Liver (tissue), 9 donors: ENCODE measurements around the gene STRA6. TPM values are rescaled to one million over a fixed set of nuclear protein-coding genes. Genes with fewer than 3 reads are reported as not detected.
A peak's percentile ranks its signal among the peaks of the same experiment; 100 is the strongest.

Source experiments
- DNase-seq: peaks from one replicate; pipeline ENCODE4 v3.0.0-alpha.2; 2017; ENCODE audit warnings: low spot score
- H3K27ac ChIP-seq, 2 donors: one replicate each; pipeline ENCODE4 v1.7.0; 2013; ENCODE audit warnings: inconsistent platforms in 2 of 2, low read length in 2 of 2, control low read depth in 1 of 2, low read depth in 1 of 2, mild to moderate bottlenecking in 1 of 2
- H3K27me3 ChIP-seq, 4 donors: one replicate each; pipeline versions ENCODE4 v1.6.1 to v1.7.0; 2013; ENCODE audit warnings: low read length in 3 of 4, inconsistent platforms in 1 of 4, mild to moderate bottlenecking in 1 of 4, moderate library complexity in 1 of 4; ENCODE audit not compliant: control insufficient read depth in 4 of 4, insufficient read depth in 4 of 4
- H3K36me3 ChIP-seq, 4 donors: one replicate each; pipeline versions ENCODE4 v1.6.1 to v1.7.0; 2013; ENCODE audit warnings: low read length in 3 of 4, mild to moderate bottlenecking in 3 of 4, low read depth in 1 of 4, moderate library complexity in 1 of 4; ENCODE audit not compliant: control insufficient read depth in 4 of 4, insufficient read depth in 3 of 4
- H3K4me1 ChIP-seq, 4 donors: one replicate each; pipeline versions ENCODE4 v1.6.1 to v1.7.0; 2013; ENCODE audit warnings: low read length in 3 of 4, mild to moderate bottlenecking in 3 of 4, moderate library complexity in 1 of 4; ENCODE audit not compliant: control insufficient read depth in 4 of 4, insufficient read depth in 4 of 4
- H3K4me3 ChIP-seq, 3 donors: one replicate each; pipeline versions ENCODE4 v1.6.1 to v1.7.0; 2013; ENCODE audit warnings: low read length in 3 of 3, control low read depth in 1 of 3, low read depth in 1 of 3, mild to moderate bottlenecking in 1 of 3
- H3K9ac ChIP-seq, 2 donors: one replicate each; pipeline ENCODE4 v1.7.0; 2013; ENCODE audit warnings: low read length in 2 of 2, mild to moderate bottlenecking in 2 of 2, moderate library complexity in 2 of 2, control low read depth in 1 of 2, low read depth in 1 of 2
- H3K9me3 ChIP-seq, 4 donors: one replicate each; pipeline versions ENCODE4 v1.6.1 to v1.7.0; 2013; ENCODE audit warnings: low read length in 3 of 4; ENCODE audit not compliant: control insufficient read depth in 4 of 4
- EGR1 ChIP-seq, 2 donors: IDR thresholded peaks; 2 replicates each; pipeline ENCODE4 v1.6.1; 2016 to 2018; ENCODE audit warnings: antibody characterized with exemption in 2 of 2, low read depth in 2 of 2
- FOXA1 ChIP-seq: IDR thresholded peaks from 2 replicates; pipeline ENCODE4 v1.6.1; 2016; ENCODE audit warnings: antibody characterized with exemption
- FOXA2 ChIP-seq: IDR thresholded peaks from 2 replicates; pipeline ENCODE4 v1.6.1; 2016; ENCODE audit warnings: antibody characterized with exemption
- GABPA ChIP-seq, 2 donors: IDR thresholded peaks in 1 of 2; conservative IDR thresholded peaks in 1 of 2; 2 replicates each; pipeline ENCODE4 v1.6.1; 2016; ENCODE audit warnings: antibody characterized with exemption in 2 of 2, mild to moderate bottlenecking in 1 of 2, moderate library complexity in 1 of 2
- HNF4A ChIP-seq, 2 donors: conservative IDR thresholded peaks; 2 replicates each; pipeline ENCODE4 v1.6.1; 2016; ENCODE audit warnings: antibody characterized with exemption in 2 of 2, mild to moderate bottlenecking in 2 of 2
- HNF4G ChIP-seq: IDR thresholded peaks from 2 replicates; pipeline ENCODE4 v1.6.1; 2016; ENCODE audit warnings: antibody characterized with exemption
- JUND ChIP-seq, 2 donors: IDR thresholded peaks; 2 replicates each; pipeline ENCODE4 v1.6.1; 2016; ENCODE audit warnings: antibody characterized with exemption in 2 of 2
- NR2F2 ChIP-seq: IDR thresholded peaks from 2 replicates; pipeline ENCODE4 v1.6.1; 2016; ENCODE audit warnings: antibody characterized with exemption
- RAD21 ChIP-seq, 2 donors: IDR thresholded peaks; 2 replicates each; pipeline ENCODE4 v1.6.1; 2016; ENCODE audit warnings: antibody characterized with exemption in 2 of 2, mild to moderate bottlenecking in 2 of 2
- RXRA ChIP-seq, 2 donors: IDR thresholded peaks; 2 replicates each; pipeline ENCODE4 v1.6.1; 2017 to 2018; ENCODE audit warnings: antibody characterized with exemption in 2 of 2, mild to moderate bottlenecking in 1 of 2
- SP1 ChIP-seq: IDR thresholded peaks from 2 replicates; pipeline ENCODE4 v1.6.1; 2018; ENCODE audit warnings: antibody characterized with exemption, mild to moderate bottlenecking
- TAF1 ChIP-seq: conservative IDR thresholded peaks from 2 replicates; pipeline ENCODE4 v1.6.1; 2016; ENCODE audit warnings: antibody characterized with exemption, mild to moderate bottlenecking
- YY1 ChIP-seq: IDR thresholded peaks from 2 replicates; pipeline ENCODE4 v1.6.1; 2016; ENCODE audit warnings: antibody characterized with exemption, mild to moderate bottlenecking
- WGBS: extraction: QIAGEN DNeasy Blood & Tissue Kit; methylation state at CpG from one replicate; pipeline ENCODE4 v1.1.7; 2013; 5-methylcytosine and 5-hydroxymethylcytosine counted together
- polyA plus RNA-seq, 2 donors: library from polyadenylated mRNA; stranded (reverse) in 1 of 2; unstranded in 1 of 2; fragments of 200-250 nt in 1 of 2; fragments of >200 nt in 1 of 2; fragmentation: Nextera tagmentation in 1 of 2; extraction: Ambion mirVana in 1 of 2; gene quantifications; one replicate each; pipeline versions ENCODE4 v1.2.1 to v1.2.3, GENCODE V29; 2013 to 2015
- total RNA-seq, 2 donors: library from RNA; depleted of rRNA; stranded (reverse); fragments of >200 nt; gene quantifications; one replicate each; pipeline ENCODE4 v1.2.3, GENCODE V29; 2014
- TF ChIP-seq, protein P1 (sequence below): IDR thresholded peaks from 2 replicates; pipeline ENCODE4 v1.6.1; 2016; ENCODE audit warnings: antibody characterized with exemption
- TF ChIP-seq, protein P2 (sequence below): IDR thresholded peaks from 2 replicates; pipeline ENCODE4 v1.6.1; 2016; ENCODE audit warnings: antibody characterized with exemption, mild to moderate bottlenecking
- TF ChIP-seq, protein P3 (sequence below): IDR thresholded peaks from 2 replicates; pipeline ENCODE4 v1.6.1; 2016; ENCODE audit warnings: antibody characterized with exemption
- TF ChIP-seq, protein P4 (sequence below): IDR thresholded peaks from 2 replicates; pipeline ENCODE4 v1.6.1; 2016; ENCODE audit warnings: antibody characterized with exemption
- TF ChIP-seq, protein P5 (sequence below): fragments of 150-350 bp; IDR thresholded peaks from 2 replicates; pipeline ENCODE4 v1.5.1; 2017; ENCODE audit warnings: improper control_type of control experiment, low read depth, low read length; ENCODE audit not compliant: missing input control
- donor health status: healthy.
- donor health status: healthy.
- donor health status: healthy.
- donor health status: healthy.
- donor health status: healthy.

The STRA6 gene
- total and polyA plus RNA-seq, 4 donors, result 3.1 TPM; not detected in 3

DNA sequence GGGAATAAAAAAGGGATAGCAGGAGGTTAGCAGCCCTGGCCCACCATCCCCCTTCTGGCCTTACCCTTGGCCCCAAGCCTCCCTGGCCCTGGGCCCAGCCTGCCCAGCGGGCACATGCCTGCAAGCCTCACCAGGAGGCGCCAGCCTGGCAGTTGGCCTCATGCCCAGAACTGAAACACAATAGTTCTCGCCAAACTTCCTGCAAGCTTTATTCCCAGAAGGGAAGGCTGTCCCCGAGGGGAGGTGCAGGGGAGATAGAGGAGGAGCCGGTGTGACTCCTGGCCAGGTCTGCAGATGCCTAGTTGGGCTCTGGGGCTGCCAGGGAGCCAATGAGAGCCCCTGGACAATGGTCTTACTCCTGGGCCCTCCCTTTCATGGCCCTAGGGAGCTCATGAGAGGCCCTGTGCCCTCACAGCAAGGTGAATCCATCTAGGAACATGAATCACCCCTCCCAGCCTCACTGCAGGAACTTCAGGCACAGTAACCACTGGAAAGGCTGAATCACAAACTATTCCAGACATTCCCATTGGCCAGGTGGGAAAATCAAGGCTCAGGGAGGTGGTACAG lies 37.5 kb upstream of the STRA6 start:
- Histone ChIP-seq H3K4me3 (no peak overlapping the region), H3K9ac (no peak overlapping the region), H3K9me3 (no peaks in the 10 kb centered on the region), H3K27me3 (peaks cover 0 to 3% (median 0%) of the 10 kb centered on the region in 4 donors), H3K36me3 (no peaks in the 10 kb centered on the region), H3K27ac (no peak overlapping the region), H3K4me1 (peaks cover 0 to 8% (median 5%) of the 10 kb centered on the region in 4 donors)
- no peak for TF ChIP-seq FOXA2
- TF ChIP-seq, protein P1, sequence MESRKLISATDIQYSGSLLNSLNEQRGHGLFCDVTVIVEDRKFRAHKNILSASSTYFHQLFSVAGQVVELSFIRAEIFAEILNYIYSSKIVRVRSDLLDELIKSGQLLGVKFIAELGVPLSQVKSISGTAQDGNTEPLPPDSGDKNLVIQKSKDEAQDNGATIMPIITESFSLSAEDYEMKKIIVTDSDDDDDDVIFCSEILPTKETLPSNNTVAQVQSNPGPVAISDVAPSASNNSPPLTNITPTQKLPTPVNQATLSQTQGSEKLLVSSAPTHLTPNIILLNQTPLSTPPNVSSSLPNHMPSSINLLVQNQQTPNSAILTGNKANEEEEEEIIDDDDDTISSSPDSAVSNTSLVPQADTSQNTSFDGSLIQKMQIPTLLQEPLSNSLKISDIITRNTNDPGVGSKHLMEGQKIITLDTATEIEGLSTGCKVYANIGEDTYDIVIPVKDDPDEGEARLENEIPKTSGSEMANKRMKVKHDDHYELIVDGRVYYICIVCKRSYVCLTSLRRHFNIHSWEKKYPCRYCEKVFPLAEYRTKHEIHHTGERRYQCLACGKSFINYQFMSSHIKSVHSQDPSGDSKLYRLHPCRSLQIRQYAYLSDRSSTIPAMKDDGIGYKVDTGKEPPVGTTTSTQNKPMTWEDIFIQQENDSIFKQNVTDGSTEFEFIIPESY, result no peak
- TF ChIP-seq RAD21 (IDR thresholded peaks at IDR 0.05), result peak; percentile 53 to 71
- TF ChIP-seq HNF4G, result no peak
- peak in 1 of 2 donors; percentile 54 for TF ChIP-seq JUND (IDR thresholded peaks at IDR 0.05)
- TF ChIP-seq EGR1 (IDR thresholded peaks at IDR 0.05; ENCODE audit: low read depth in 2 of 2), result no peak
- peak; percentile 51 for TF ChIP-seq NR2F2
- no peak for TF ChIP-seq FOXA1
- TF ChIP-seq GABPA (IDR thresholded peaks at IDR 0.05 in 1 of 2, conservative IDR thresholded peaks at IDR 0.05 in 1 of 2), result no peak
- TF ChIP-seq, protein P2, sequence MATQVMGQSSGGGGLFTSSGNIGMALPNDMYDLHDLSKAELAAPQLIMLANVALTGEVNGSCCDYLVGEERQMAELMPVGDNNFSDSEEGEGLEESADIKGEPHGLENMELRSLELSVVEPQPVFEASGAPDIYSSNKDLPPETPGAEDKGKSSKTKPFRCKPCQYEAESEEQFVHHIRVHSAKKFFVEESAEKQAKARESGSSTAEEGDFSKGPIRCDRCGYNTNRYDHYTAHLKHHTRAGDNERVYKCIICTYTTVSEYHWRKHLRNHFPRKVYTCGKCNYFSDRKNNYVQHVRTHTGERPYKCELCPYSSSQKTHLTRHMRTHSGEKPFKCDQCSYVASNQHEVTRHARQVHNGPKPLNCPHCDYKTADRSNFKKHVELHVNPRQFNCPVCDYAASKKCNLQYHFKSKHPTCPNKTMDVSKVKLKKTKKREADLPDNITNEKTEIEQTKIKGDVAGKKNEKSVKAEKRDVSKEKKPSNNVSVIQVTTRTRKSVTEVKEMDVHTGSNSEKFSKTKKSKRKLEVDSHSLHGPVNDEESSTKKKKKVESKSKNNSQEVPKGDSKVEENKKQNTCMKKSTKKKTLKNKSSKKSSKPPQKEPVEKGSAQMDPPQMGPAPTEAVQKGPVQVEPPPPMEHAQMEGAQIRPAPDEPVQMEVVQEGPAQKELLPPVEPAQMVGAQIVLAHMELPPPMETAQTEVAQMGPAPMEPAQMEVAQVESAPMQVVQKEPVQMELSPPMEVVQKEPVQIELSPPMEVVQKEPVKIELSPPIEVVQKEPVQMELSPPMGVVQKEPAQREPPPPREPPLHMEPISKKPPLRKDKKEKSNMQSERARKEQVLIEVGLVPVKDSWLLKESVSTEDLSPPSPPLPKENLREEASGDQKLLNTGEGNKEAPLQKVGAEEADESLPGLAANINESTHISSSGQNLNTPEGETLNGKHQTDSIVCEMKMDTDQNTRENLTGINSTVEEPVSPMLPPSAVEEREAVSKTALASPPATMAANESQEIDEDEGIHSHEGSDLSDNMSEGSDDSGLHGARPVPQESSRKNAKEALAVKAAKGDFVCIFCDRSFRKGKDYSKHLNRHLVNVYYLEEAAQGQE, result peak; percentile 63
- peak; percentile 42 to 61 for TF ChIP-seq RXRA (IDR thresholded peaks at IDR 0.05)
- TF ChIP-seq SP1, result peak; percentile 53
- TF ChIP-seq HNF4A (conservative IDR thresholded peaks at IDR 0.05), result peak in 1 of 2 donors; percentile 56
- TF ChIP-seq, protein P3, sequence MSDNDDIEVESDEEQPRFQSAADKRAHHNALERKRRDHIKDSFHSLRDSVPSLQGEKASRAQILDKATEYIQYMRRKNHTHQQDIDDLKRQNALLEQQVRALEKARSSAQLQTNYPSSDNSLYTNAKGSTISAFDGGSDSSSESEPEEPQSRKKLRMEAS, result no peak
- no peak for TF ChIP-seq TAF1
- TF ChIP-seq, protein P4, sequence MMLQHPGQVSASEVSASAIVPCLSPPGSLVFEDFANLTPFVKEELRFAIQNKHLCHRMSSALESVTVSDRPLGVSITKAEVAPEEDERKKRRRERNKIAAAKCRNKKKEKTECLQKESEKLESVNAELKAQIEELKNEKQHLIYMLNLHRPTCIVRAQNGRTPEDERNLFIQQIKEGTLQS, result no peak
- TF ChIP-seq, protein P5, sequence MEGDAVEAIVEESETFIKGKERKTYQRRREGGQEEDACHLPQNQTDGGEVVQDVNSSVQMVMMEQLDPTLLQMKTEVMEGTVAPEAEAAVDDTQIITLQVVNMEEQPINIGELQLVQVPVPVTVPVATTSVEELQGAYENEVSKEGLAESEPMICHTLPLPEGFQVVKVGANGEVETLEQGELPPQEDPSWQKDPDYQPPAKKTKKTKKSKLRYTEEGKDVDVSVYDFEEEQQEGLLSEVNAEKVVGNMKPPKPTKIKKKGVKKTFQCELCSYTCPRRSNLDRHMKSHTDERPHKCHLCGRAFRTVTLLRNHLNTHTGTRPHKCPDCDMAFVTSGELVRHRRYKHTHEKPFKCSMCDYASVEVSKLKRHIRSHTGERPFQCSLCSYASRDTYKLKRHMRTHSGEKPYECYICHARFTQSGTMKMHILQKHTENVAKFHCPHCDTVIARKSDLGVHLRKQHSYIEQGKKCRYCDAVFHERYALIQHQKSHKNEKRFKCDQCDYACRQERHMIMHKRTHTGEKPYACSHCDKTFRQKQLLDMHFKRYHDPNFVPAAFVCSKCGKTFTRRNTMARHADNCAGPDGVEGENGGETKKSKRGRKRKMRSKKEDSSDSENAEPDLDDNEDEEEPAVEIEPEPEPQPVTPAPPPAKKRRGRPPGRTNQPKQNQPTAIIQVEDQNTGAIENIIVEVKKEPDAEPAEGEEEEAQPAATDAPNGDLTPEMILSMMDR, result peak; percentile 43
- peak; percentile 43 for TF ChIP-seq YY1
- 9% methylated on average over 5 of the region's 5 CpGs for WGBS
- no peak for DNase-seq
